Measurements from ENCODE around the gene GABBR2.

DNA sequence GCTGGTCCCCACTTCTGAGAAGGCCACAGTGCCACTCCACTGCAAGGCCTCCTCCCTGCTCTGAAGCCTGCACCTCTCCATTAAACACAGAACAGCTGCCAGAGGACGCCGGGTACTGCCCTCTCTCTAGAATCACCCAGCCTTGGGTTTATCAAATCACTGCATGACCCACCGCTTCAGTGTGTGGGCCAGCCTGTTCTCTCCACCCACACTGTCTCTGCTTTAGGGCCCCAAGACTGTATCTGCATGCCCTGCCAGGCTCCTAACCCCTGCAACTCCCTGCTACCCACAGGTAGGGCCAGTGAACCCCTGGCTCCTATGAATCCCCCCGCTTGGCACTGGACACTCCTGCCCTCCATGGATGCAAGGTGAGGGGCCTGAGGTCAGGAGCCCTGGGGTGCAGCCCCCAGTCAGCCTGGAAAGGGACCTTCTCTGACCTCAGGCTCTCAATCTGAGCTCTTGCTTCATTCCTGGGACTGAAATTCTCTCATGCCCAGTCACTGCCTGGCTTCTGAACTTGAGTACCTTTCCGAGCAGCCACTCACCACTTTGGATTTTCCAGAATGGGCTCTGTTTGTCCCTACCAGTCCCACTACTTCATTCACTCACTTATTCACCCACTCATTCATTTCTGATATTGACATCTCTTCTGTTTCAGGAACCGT is 206.3 kb downstream of the GABBR2 start:
- TF ChIP-seq EZH2phosphoT487 (IDR thresholded peaks at IDR 0.05; ENCODE audit: unreplicated experiment) (no peak), EZH2 (IDR thresholded peaks at IDR 0.05; ENCODE audit: low read depth, unreplicated experiment) (no peak), POLR2AphosphoS5 (IDR thresholded peaks at IDR 0.05; ENCODE audit: low read depth) (no peak), ZNF331 (CRISPR knock-in tag; IDR thresholded peaks at IDR 0.05; ENCODE audit: low read depth) (no peak), NANOG (IDR thresholded peaks at IDR 0.05; ENCODE audit: borderline replicate concordance) (no peak), JUNB (IDR thresholded peaks at IDR 0.05; ENCODE audit: unreplicated experiment) (no peak), CREB1 (CRISPR knock-in tag; IDR thresholded peaks at IDR 0.05; ENCODE audit: low read depth) (no peak), STAT1 (IDR thresholded peaks at IDR 0.05; ENCODE audit: unreplicated experiment) (no peak), ZNF114 (CRISPR knock-in tag; IDR thresholded peaks at IDR 0.05) (no peak)
- TF ChIP-seq, protein P1, sequence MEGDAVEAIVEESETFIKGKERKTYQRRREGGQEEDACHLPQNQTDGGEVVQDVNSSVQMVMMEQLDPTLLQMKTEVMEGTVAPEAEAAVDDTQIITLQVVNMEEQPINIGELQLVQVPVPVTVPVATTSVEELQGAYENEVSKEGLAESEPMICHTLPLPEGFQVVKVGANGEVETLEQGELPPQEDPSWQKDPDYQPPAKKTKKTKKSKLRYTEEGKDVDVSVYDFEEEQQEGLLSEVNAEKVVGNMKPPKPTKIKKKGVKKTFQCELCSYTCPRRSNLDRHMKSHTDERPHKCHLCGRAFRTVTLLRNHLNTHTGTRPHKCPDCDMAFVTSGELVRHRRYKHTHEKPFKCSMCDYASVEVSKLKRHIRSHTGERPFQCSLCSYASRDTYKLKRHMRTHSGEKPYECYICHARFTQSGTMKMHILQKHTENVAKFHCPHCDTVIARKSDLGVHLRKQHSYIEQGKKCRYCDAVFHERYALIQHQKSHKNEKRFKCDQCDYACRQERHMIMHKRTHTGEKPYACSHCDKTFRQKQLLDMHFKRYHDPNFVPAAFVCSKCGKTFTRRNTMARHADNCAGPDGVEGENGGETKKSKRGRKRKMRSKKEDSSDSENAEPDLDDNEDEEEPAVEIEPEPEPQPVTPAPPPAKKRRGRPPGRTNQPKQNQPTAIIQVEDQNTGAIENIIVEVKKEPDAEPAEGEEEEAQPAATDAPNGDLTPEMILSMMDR (conservative IDR thresholded peaks at IDR 0.05; ENCODE audit: low read depth in 2 of 2): no peak
- TF ChIP-seq, protein P2, sequence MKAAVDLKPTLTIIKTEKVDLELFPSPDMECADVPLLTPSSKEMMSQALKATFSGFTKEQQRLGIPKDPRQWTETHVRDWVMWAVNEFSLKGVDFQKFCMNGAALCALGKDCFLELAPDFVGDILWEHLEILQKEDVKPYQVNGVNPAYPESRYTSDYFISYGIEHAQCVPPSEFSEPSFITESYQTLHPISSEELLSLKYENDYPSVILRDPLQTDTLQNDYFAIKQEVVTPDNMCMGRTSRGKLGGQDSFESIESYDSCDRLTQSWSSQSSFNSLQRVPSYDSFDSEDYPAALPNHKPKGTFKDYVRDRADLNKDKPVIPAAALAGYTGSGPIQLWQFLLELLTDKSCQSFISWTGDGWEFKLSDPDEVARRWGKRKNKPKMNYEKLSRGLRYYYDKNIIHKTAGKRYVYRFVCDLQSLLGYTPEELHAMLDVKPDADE (IDR thresholded peaks at IDR 0.05): no peak
- TF ChIP-seq, protein P3, sequence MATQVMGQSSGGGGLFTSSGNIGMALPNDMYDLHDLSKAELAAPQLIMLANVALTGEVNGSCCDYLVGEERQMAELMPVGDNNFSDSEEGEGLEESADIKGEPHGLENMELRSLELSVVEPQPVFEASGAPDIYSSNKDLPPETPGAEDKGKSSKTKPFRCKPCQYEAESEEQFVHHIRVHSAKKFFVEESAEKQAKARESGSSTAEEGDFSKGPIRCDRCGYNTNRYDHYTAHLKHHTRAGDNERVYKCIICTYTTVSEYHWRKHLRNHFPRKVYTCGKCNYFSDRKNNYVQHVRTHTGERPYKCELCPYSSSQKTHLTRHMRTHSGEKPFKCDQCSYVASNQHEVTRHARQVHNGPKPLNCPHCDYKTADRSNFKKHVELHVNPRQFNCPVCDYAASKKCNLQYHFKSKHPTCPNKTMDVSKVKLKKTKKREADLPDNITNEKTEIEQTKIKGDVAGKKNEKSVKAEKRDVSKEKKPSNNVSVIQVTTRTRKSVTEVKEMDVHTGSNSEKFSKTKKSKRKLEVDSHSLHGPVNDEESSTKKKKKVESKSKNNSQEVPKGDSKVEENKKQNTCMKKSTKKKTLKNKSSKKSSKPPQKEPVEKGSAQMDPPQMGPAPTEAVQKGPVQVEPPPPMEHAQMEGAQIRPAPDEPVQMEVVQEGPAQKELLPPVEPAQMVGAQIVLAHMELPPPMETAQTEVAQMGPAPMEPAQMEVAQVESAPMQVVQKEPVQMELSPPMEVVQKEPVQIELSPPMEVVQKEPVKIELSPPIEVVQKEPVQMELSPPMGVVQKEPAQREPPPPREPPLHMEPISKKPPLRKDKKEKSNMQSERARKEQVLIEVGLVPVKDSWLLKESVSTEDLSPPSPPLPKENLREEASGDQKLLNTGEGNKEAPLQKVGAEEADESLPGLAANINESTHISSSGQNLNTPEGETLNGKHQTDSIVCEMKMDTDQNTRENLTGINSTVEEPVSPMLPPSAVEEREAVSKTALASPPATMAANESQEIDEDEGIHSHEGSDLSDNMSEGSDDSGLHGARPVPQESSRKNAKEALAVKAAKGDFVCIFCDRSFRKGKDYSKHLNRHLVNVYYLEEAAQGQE (IDR thresholded peaks at IDR 0.05; ENCODE audit: unreplicated experiment): no peak

Data from GM23338 (cell line).